ENCODE data around the gene FUT8.
"Not testable (repeated sequence)": the region's sequence is repeated elsewhere in the genome, so short reads cannot be mapped to it uniquely, and the experiment has no call there.

Gene FUT8

DNA sequence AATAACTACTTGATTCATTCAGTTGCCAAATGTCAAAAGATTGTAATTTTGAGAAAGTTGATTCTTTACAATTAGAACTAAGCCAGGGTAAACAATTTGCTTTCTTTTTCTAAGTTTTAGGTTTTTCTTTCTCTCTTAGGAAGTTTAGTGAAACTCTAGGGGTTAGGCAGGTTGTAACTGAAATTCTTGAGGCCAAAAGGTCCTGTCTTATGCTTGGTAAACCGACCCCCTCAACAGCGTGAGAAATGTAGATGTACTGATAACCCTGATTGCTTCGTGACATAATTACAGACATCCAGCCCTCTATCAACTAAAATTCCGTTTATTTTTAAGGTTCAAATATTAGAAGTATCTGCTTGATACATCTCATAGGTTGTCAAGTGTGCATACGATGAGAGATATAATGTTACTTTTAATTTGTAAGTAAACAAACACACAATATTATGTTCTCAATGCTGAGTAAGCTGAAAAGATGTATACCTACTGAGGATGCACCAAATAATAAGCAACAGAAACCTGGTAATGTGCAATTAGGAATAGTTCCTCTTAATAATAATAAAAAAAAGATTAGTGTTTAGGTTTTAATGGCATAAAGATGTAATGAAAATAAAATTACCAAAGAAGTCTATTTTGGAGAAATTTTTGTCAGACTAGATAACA lies 7.2 kb downstream of the FUT8 start:
- DNase-seq (ENCODE audit: low spot score) = no peak

- no peak for DNase-seq (ENCODE audit: low spot score)
Measured at GRCh38 chr14:65421201-65421981, 8.9 kb downstream of the FUT8 start.

DNA sequence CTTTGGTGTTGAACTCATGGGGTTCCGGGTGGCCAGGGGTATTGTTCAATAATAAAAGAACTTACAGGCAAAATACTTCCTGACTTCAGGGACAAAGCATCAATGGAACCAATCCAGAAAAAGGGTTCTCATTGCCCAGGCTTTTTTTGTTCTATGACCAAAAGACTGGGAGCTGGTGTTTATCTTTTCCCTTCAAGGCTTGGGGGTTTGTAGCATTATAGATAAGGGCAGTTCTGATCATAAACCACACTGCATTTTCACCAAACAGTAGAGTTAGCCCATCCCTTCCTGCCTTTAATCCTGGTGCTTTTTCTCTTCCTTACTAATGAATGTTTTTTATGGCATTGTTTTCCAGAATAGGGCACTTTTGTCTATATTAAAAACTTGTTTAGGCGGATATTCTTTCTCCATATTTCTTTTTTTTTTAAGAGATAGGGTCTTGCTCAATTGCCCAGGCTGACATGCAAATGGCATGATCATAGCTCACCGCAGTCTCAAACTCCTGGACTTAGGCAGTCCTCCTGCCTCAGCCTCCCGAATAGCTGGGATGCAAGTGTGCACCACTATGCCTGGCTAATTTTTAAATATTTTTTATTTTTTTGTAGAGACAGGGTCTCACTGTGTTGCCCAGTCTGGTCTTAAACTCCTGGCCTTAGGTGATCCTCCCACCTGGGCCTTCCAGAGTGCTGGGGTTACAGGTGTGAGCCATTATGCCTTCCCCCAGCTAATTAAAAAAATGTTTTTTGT lies 9.7 kb downstream of the FUT8 start:
- no peak for DNase-seq (ENCODE audit: low spot score)

- no peak for DNase-seq (ENCODE audit: low spot score)
Measured at GRCh38 chr14:65423982-65424381, 11.5 kb downstream of the FUT8 start.

DNA sequence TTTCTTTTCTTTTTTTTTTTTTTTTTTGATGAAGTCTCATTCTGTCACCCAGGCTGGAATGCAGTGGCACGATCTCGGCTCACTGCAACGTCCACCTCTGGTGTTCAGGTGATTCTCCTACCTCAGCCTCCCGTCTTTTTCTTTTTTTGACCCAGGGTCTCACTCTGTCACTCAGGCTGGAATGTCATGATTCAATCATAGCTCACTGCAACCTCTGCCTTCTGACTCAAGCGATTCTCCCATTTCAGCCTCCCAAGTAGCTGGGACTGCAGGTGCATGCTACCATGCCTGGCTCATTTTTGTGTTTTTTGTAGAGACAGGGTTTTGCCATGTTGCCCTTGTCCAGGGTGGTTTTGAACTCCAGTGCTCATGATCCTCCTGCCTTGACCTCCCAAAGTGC lies 12.0 kb downstream of the FUT8 start:
- no peak for DNase-seq (ENCODE audit: low spot score)

- no peak for DNase-seq (ENCODE audit: low spot score)
Measured at GRCh38 chr14:65425885-65426284, 13.4 kb downstream of the FUT8 start.

GRCh38 chr14:65426902-65427301 lies 14.4 kb downstream of the FUT8 start:
- not testable (repeated sequence) for DNase-seq (ENCODE audit: low spot score)

DNA sequence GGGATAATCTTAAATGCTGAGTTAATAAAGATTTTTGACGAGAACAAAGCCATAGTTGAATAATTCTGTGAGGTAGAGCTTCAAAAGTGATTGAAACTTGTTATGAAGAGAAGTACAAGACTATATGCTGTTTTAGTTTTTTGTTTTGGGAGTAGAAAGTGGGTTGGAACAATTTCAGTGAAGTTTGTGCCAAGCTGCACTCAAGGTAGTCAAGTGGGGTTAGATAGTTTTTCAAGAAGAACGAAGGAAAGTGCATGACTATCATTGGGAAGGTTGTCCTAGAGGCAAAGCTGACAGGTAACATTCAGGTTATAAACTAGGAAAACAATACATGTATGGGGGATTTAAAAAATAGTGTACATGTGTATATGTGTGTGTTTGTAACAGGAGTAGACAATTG lies 16.2 kb downstream of the FUT8 start:
- DNase-seq (ENCODE audit: low spot score) = no peak

DNA sequence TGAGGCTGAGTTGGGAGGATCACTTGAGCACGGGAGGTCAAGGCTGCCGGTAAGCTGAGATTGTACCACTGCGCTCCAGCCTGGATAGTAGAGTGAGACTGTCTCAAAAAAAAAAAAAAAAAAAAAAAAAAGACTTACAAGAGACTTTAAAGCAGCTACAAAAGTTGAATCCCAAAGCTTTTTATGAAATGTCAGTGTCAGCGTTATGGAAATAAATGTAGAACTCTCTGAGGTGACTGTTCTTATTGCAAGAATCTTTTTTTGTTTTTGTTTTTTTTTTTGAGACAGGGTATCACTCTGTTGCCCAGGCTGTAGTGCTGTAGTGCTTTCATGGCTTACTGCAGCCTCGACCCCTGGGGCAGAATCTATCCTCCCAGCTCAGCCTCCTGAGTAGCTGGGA lies 17.2 kb downstream of the FUT8 start:
- no peak for DNase-seq (ENCODE audit: low spot score)

- no peak for DNase-seq (ENCODE audit: low spot score)
Measured at GRCh38 chr14:65431245-65431644, 18.7 kb downstream of the FUT8 start.

DNA sequence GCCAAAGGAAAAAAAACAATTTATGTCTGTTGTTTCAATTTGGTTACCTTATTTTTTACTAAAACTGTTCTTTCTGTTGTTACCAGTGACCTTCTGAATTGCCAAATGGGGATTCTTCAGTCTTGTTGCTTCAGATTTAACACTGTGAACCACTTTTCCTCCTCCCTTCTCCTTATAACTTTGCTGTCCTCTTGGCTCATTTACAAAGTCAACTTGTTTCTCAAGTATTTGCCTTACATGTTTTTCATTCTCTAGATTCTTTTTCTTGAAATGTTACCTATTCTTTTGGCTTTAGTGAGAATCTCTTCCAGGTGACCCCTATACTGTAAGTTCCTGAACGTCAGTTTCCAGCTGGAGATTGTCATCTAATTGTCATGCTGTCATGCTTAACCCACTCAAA lies 19.4 kb downstream of the FUT8 start:
- DNase-seq (ENCODE audit: low spot score) = no peak

DNA sequence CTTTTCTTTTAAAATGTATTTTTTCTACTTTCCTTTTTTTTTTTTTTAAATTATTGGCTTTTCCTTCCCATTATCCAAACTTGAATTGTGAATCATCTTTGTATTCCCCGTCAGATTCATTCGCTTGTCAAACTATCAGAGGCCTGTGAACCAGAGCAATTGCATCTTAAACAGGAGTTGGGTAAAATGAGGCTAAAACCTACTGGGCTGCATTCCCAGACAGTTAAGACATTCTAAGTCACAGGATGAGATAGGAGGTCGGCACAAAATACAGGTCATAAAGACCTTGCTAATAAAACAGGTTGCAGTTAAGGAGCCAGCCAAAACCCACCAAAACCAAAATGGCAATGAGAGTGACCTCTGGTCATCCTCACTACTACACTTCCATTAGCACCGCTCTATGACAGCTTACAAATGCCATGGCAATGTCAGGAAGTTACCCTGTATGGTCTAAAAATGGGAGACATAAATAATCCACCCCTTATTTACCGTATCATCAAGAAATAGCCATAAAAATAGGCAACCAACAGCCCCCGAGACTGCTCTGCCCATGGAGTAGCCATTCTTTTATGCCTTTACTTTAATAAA lies 19.9 kb downstream of the FUT8 start:
- no peak for DNase-seq (ENCODE audit: low spot score)

- no peak for DNase-seq (ENCODE audit: low spot score)
Measured at GRCh38 chr14:65433157-65433556, 20.6 kb downstream of the FUT8 start.

- no peak for DNase-seq (ENCODE audit: low spot score)
Measured at GRCh38 chr14:65433646-65434045, 21.1 kb downstream of the FUT8 start.

GRCh38 chr14:65434216-65434850 lies 21.8 kb downstream of the FUT8 start:
- DNase-seq (ENCODE audit: low spot score) = no peak

- DNase-seq (ENCODE audit: low spot score) = no peak
Measured at GRCh38 chr14:65438266-65438933, 25.9 kb downstream of the FUT8 start.

DNA sequence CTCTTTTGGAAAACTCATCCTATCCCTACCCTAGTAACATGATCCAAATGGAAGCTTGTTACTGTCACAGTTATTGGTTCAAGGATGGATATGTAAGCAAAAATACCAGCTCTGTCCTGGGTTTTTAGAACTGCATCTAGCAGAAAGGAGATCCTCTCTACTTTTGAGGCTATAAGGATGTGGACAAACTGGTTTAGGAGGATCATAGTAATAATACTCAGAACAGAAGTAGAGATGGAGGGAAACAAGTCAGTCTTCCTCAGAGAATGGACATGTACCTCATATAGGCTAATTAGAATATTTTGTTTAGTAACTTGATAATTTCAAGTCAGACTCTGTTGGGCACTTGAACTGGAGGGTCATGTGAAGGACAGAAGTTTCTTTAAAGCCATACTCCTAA lies 26.6 kb downstream of the FUT8 start:
- no peak for DNase-seq (ENCODE audit: low spot score)

- no peak for DNase-seq (ENCODE audit: low spot score)
Measured at GRCh38 chr14:65440230-65440629, 27.7 kb downstream of the FUT8 start.

DNA sequence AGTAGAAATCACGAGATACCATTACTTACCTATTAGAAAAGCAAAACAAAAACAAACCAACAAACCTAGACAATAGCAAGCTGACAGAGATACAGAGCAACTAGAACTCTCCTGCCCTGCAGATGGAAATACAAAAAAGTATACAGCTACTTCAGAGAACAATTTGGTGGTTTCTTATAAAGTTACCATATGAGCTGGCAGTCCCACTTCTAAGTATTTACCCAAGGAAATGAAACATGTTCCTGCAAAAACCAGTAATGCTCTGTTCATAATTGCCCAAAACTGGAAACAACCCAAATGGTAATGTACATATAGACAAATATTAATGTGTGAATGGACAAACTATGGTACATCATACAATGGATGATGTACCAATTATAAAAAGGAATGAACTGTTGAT lies 31.7 kb downstream of the FUT8 start:
- DNase-seq (ENCODE audit: low spot score) = no peak

DNA sequence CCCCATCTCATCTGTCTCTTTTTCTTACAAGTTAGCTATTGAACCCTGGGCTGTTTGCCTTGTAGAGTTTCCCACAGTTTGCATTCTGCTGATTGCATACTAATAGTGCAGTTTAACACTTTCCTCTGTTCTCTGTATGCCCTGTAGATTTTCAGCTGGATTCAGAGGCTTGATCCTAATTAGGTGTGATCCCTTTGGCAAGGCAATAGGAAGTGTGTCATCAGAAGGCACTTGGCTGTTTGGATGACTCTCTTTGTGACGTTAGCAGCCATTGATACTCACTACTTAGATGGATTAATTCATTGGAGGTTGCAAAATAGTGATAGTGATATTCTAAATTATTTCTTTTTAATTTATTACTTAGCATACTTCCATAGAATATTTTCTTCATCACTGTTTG lies 33.6 kb downstream of the FUT8 start:
- DNase-seq (ENCODE audit: low spot score) = no peak

DNA sequence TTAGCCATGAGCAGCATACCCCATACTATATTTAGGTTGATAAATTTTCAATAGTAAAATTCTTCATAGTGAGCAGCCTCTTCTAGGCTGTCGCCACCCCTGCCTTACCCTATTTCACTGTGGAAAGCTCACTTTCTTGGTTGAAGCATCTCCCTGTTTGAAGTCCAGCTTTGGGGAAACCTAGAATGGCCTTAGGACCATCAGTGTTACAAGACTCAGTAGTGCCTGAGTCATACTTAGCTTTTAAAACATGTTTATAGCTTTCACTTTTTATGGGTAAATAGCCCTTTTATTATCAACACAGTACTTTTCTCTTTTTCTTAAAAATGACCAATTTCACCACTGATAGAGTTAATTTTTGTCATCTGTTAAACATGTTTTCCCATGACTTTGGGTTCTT lies 37.1 kb downstream of the FUT8 start:
- DNase-seq (ENCODE audit: low spot score) = no peak

Measured in HuH-7 (cell line).